ENCODE results near the gene AVL9.
"Not testable (repeated sequence)": the region's sequence is repeated elsewhere in the genome, so short reads cannot be mapped to it uniquely, and the experiment has no call there.

The AVL9 gene

DNA sequence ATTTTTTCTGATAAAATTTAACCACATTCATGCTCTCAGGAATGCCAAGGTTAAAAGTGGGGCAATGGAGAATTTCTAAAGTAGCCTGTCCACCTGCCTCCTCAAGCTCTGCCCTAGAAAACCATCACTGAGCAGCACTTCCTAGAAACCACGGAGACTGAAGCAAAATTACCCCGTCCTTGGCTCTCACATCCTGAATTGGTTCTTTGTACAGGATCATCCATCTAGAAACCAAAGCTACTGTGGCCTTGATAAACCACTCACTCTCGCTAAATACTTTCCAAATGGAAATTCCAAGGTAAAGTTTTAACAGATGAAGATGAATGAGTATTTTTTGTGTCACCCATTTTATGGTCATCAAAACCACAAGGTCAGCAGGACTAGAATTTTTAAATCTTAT lies 96.6 kb downstream of the AVL9 start:
- no peak for DNase-seq (ENCODE audit: low read depth)

DNA sequence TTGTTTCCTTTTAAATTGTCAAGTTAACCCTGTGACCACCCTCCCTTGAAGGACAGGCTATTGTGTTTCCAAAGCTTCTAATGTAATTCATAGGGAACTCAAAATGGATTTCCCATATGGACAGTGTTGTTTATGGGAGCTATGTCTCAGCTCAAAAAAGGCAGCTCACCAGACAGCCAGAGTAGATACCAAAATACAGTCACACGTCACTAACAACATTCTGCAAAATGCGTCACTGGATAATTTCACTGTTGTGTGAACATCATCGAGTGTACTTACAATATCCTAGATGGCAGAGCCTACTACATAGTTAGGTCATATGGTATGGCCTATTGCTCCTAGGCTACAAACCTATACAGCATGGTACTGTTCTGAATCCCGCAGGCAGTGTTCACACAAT lies 97.4 kb downstream of the AVL9 start:
- DNase-seq (ENCODE audit: low read depth), result no peak

DNA sequence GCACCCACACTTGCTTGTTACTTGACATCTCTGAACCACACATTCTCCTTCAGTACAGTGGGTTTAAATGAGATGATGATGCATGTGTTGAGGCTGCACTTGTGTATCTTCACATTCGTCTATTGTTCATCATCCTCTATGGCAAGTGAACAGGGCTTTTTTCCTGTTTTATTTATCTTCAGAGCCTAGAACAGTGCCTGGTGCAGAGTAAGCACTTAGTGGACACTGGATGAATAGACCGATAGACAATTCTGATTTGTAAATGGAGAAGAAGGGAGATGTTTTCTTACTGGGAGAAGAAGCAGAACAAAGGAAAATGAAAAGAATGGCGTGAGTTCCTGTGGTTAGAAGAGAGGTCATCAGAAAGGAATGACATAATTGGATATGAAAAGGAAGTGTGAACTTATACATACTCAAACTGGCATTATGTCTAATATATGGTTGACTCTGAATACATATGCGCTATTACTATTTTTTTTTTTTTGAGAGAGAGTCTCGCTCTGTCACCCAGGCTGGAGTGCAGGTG lies 99.7 kb downstream of the AVL9 start:
- DNase-seq (ENCODE audit: low read depth), result no peak

DNA sequence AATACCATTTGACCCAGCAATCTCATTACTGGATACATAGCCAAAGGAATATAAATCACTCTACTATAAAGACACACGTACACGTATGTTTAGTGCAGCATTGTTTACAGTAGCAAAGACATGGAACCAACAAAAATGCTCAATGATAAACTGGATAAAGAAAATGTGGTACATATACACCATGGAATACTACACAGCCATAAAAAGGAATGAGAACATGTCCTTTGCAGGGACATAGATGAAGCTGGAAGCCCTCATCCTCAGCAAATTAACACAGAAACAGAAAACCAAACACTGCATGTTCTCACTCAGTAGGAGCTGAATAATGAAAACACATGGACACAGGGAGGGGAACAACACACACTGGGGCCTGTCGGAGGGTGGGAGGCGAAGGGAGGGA lies 105.9 kb downstream of the AVL9 start:
- DNase-seq (ENCODE audit: low read depth), result not testable (repeated sequence)

DNA sequence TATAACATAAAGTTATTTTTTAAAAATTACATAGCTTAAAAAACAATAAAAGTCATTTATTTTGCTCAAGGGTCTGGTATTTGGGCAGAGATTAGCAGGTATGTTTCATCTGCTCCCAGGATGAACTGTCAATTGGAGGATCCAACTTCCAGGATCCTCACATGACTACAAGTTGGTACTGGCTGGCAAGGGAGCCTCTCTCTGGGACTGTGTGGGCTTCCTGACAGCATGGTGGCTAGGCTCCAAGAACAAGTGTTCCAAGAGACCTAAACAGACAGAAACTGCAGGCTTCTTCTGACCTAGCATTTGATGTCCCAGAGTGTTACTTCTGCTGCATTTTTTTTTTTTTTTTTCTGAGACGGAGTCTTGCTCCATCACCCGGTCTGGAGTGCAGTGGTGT lies 107.2 kb downstream of the AVL9 start:
- no peak for DNase-seq (ENCODE audit: low read depth)

DNA sequence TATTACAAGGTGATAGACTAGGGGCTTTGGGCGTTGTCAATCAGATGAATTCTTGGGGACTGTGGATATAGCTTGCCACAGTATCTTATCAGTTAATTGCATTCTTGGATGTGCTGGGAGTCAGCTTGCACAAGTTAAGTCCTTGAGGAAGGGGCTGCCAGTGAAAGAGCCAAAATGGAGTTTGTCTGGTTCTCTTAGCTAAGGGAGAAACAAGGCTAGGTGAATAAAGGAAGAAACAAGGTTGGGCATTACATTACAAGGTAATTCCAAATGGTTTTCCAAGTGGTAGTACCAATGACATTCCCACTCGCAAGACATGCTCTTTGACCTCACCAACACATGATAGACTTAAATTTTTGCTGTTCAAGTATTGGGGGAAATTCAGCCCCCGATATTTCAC lies 108.2 kb downstream of the AVL9 start:
- not testable (repeated sequence) for DNase-seq (ENCODE audit: low read depth)

DNA sequence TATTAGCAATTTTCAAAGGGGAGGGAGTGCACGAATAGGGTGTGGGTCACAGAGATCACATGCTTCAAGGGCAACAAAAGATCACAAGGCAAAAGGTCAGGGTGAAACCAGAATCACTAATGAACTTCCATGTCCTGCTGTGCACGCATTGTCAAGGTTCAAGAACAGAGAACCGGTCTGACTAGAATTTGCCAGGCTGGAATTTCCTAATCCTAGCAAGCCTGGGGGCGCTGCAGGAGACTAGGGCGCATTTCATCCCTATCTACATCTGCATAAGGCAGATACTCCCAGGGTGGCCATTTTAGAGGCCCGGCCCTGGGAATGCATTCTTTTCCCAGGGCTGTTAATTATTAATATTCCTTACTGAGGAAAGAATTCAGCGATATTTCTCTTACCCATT lies 108.8 kb downstream of the AVL9 start:
- DNase-seq (ENCODE audit: low read depth), result not testable (repeated sequence)

DNA sequence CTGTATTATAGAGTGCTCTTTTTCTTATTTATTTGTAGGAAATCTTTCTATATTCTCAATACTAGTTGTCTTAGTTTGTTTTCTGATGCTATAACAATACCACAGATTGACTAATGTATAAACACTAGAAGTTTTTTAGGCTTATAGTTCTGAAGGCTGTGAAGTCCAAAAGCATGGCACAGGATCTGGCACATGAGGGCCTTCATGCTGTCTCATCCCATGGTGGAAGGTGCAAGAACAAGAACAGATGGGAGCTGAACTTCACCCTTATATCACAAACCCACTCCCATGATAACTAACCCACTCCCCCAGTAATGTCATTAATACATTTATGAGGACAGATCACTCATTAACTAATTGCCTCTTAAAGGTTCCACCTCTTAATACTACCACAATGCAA lies 109.7 kb downstream of the AVL9 start:
- DNase-seq (ENCODE audit: low read depth), result no peak

DNA sequence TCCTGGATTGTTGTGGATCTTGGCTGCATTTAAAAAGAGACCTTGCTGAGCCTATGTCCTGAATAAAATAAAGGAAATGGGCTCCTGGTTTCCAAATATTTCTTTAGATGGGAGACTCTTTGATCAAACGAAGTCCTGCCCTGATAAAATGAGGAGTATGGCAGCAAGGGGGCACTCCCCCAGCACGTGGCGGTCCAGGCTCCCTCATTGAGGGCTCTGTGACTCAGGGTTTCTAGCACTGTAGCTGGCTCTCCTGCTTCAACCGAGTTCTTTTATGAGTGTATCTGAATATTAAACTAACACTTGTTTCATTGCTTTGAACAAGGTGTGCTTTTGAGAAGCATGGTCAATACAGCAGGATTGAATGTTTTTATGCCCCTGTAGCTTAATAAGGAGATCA lies 114.2 kb downstream of the AVL9 start:
- no peak for DNase-seq (ENCODE audit: low read depth)

DNA sequence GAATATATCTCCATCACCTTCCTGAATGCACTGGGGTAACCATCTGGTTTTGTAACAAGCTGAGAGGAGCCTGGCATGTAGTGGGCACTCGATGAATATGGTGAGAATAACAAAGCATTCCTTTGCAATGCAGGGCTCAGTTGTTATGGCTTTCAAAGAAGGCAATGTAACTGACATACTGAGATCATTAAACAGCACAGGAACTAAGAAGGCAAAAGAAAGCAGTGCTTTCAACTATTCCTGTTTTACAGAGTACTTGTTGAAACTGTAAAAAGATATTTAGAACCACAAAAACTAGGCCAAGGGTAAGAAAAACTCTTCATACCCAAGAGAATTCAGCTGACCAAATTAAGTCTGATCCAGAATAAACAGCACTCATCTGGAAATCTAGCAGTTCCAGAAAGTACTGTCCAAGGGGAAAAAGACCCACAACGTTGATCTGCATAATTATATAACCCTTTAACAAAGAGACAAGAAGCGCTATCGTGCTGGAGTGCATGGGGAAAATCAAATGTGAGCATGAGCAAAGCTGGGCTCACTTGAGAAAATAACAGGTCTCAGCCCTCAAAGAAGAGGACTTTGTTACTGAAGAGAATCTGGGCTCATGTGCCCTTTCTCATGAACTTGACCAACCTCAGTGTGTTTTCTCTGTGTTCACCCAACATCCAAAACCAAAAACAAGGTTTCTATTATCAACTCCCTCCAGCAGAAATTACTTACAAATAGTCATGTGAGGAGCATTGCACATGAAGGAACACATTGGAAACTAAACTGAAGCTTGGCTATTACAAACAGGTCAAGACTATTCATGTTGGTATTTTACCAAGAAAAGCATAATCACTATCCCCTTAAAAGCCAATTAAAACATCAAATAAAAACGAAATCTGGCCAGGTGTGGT lies 116.2 kb downstream of the AVL9 start:
- DNase-seq (ENCODE audit: low read depth), result no peak

DNA sequence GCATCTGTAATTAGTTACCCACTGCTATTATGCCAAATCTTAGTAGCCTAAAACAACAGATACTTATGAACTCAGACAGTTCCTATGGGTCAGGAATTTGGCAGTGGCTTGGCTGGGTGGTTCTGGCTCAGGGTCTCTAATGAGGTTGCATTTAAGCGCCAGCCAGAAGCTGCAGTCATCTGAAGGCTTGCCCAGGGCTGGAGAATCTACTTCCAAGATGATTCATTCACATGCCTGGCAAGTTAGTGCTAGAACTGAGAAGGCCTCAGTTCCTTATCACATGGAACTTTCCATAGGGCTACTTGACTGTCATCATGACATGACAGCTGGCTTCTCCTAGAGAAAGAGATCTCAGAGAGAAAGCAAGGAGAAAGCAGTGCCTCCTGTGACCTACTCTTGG lies 121.3 kb downstream of the AVL9 start:
- no peak for DNase-seq (ENCODE audit: low read depth)

DNA sequence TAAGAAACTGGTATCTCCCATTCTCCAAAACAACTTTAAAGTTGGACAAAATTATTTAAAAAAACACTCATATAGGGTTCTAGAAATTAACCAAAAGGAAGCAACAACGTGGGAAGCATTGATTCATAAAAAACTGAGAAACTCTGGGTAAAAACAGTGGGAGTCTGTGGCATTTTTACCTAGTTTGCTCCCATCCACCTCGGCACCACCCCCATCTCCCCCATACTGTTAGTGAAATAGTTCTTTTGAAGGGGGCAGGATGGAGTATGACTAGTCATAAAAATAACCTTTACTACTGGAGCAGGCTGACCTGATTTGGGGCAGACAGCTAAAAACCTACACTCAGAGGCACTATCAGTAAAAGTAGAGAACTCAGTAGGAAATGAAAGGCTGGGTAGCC lies 123.2 kb downstream of the AVL9 start:
- no peak for DNase-seq (ENCODE audit: low read depth)

DNA sequence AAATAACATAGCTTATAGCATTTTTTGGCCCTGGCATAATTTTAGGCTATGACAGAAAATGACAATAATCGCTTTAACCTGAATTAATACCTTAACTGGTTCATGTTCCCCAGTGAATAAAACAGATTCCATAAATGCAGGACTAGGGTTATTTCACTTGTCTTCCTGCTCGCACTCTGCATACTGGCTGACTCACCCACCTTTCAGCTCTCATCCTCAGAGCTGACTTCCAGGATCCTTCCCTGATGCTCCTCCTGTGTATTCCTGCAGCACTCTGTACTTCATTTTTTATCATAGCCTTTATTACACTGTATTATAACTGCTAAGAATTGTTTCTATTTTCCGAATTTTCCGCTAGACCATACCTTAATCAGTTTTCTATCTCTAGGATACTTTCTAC lies 123.7 kb downstream of the AVL9 start:
- no peak for DNase-seq (ENCODE audit: low read depth)

DNA sequence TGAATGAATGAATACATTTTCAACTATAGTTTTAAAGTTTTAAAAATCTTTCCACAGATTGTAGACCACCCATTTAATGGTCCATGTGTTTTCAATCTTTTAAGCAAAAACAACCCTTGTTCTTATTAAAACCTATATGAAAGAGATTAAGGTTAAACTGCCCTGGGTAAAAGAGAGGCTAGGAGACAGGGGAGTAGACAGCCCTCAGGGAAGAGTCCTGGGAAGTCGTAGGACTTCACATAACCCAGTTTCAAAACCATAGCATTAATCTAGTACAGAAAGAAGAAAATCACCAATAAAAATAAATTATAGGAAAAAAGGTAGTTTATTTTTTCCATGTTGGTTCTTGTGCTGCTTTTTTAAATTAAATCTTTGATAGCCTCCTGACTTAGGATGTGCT lies 124.1 kb downstream of the AVL9 start:
- DNase-seq (ENCODE audit: low read depth), result not testable (repeated sequence)

DNA sequence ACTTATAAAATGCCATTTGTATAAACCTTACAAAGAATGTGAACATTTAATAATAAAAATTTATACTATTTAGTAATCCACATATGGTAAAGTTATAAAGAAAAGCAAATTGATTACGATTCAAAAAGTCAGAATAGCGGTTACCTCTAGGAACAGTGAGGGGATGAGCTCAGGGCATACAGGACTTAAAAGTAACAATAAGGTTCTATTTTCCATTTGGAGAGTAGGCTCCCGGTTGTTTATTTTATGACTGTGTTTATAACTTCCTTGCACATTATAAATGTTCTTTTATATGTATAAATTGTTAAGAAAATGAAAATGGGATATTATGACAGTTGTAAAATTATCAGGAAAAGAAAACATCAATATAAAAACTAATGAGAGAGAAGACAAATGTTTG lies 135.7 kb downstream of the AVL9 start:
- no peak for DNase-seq (ENCODE audit: low read depth)

DNA sequence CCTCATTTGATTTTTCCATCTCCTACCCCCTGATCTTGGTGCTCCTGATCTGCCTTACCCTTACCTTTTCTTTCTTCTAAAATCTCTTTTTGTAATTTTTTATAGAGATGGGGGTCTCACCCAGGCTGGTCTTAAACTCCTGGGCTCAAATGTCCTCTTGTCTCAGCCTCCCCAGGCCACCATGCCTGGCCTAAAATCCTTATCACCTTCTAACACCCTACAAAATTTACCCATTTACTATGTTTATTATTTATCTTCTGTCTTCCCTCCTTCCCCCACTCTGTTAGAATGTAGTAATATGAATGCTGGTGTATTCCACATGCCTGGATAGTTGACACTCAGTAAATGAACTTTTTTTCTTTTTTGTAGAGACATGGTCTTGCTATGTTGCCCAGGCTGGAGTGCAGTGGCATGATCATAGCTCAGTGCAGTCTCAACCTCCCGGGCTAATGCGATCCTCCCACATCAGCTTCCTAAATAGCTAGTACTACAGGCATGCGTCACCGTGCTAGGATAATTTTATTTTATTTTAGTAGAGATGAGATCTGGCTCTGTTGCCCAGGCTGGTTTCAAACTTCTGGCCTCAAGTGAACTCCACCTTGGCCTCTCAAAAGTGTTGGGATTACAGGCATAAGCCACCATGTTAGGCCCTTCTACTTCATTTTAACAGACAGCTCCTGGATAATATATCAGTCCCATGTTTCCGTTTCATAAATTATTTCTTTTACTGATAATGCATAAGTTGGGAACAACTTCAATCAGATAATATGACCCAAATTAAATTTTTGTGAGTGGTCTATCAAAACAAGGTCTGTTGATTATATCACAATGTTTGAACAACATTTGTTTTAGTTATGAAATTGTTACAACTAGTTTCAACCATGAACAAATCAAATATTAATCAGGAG lies 136.6 kb downstream of the AVL9 start:
- not testable (repeated sequence) for DNase-seq (ENCODE audit: low read depth)

DNA sequence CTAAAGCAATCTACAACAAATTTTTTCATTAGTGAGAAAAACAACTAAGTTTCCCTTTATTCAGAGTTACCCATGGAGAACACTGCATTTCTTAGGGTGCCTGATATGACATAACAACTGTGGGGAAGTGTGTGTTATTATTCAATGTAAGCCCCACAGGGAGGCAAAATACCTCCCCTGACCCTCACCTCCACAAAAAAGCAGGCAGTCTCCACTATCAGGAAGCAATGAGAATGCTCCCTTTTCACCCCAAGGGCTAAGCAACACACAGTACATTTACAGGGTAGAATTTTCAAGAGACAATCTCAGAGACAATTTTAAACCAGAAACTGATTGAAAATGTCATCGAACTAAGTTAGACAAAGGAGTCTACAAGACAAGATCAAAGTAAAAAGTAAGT lies 138.2 kb downstream of the AVL9 start:
- not testable (repeated sequence) for DNase-seq (ENCODE audit: low read depth)

DNA sequence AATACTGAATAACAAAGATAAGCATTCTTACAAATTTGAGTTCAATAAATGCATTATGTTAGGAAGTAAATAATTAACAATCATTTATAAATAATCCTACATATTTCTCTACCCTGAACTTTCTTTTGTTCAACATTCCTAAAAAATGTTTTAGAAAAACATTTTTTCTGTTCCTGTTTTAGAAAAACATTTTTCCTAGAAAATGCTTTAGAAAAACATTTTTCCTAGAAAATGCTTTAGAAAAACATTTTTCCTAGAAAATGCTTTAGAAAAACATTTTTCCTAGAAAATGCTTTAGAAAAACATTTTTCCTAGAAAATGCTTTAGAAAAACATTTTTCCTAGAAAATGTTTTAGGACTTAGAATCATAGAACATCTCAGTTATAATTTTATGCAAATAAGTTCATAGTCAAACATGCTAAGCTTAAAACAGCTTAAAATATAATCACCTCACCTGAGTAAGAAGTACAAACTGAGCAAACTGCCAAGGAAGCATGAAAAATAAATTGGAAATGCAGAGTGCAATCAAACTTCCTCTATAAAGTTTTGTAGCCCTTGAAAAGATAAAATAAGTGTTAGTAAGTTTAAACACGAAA lies 139.6 kb downstream of the AVL9 start:
- DNase-seq (ENCODE audit: low read depth), result not testable (repeated sequence)

DNA sequence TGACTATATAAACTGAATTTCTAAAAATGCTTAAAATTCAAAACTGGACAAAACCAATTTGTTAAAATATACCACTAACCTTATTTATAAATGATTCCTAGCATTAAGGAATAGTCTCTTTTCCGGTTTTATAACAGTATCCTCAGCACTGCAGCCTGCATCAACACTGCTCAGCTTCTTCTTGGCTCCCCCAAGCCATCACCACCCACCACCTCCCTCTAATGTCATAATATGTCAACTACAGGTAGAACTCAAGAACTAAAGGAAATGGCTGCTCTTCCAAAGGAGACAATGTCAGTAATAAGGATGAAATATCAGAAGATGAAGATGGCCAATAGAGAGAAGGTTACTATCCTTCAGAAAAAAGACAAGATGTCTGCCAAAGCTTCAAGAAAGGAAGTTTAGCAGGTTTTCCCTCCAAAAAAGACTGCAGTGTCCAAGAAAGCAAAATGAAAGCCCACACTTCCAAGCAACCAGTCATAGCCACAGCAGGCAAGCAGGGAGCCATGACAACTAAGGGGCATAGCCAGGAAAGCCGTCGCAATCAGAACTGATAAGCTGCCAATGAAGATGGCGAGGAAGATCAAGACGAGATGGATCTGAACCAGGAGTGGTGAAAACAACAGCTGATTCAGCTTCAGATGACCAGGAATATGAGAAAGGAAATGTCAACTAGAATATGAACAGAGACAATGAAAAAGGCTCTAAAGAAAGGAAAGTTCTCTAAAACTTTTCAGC lies 141.6 kb downstream of the AVL9 start:
- not testable (repeated sequence) for DNase-seq (ENCODE audit: low read depth)

DNA sequence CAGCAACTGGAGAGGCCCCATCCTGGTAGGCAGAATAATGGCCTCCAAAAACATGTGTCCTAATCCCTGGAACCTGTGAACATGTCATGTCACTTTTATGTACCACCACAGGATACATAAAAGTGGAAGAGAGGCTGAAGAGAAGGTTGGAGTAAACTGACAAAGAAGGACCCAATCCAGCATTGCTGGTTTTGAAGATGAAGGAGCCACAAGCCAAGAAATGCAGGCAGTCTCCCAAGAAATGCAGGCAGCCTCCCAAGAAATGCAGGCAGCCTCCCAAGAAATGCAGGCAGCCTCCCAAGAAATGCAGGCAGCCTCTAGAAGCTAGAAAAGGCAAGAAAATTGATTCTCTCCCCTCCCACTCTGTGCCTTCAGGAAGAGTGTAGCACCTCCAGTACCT lies 142.3 kb downstream of the AVL9 start:
- not testable (repeated sequence) for DNase-seq (ENCODE audit: low read depth)
